Aorta (tissue), 5 donors: ENCODE data around the gene RASSF6. TPM values are rescaled to one million over a fixed set of nuclear protein-coding genes. Genes with fewer than 3 reads are reported as not detected.
"Not testable (repeated sequence)": the region's sequence is repeated elsewhere in the genome, so short reads cannot be mapped to it uniquely, and the experiment has no call there.

ENCODE experiments used
- ATAC-seq: fragments of 200-7000 bp; cut with Tn5 transposase; one replicate; pipeline ENCODE4 v1.9.1; 2022; ENCODE audit warnings: moderate library complexity; ENCODE audit not compliant: low FRiP score
- DNase-seq, 2 donors: peaks; one replicate each; pipeline ENCODE4 v3.0.0-alpha.2; 2020
- H3K27ac ChIP-seq, 2 donors: one replicate each; pipeline ENCODE4 v1.5.1; 2013; ENCODE audit warnings: low read length in 2 of 2, mild to moderate bottlenecking in 2 of 2, moderate library complexity in 2 of 2, control low read depth in 1 of 2, inconsistent platforms in 1 of 2, low read depth in 1 of 2
- H3K27me3 ChIP-seq, 2 donors: one replicate each; pipeline ENCODE4 v1.6.1; 2013; ENCODE audit warnings: control low read depth in 1 of 2, low read length in 1 of 2, mild to moderate bottlenecking in 1 of 2, moderate library complexity in 1 of 2; ENCODE audit not compliant: insufficient read depth in 2 of 2, control insufficient read depth in 1 of 2
- H3K36me3 ChIP-seq, 2 donors: one replicate each; pipeline ENCODE4 v1.6.1; 2013; ENCODE audit warnings: control low read depth in 1 of 2, low read length in 1 of 2, mild to moderate bottlenecking in 1 of 2; ENCODE audit not compliant: insufficient read depth in 2 of 2, control insufficient read depth in 1 of 2
- H3K4me1 ChIP-seq, 2 donors: one replicate each; pipeline ENCODE4 v1.6.1; 2013; ENCODE audit warnings: low read length in 2 of 2, control low read depth in 1 of 2, mild to moderate bottlenecking in 1 of 2, moderate library complexity in 1 of 2; ENCODE audit not compliant: insufficient read depth in 2 of 2, control insufficient read depth in 1 of 2
- H3K4me3 ChIP-seq, 2 donors: one replicate each; pipeline ENCODE4 v1.5.1; 2013; ENCODE audit warnings: low read length in 2 of 2, control low read depth in 1 of 2, mild to moderate bottlenecking in 1 of 2
- H3K9me3 ChIP-seq: one replicate; pipeline ENCODE4 v1.6.1; 2013; ENCODE audit warnings: mild to moderate bottlenecking, low read length; ENCODE audit not compliant: control insufficient read depth
- WGBS, 2 donors: extraction: QIAGEN DNeasy Blood & Tissue Kit; methylation state at CpG; one replicate each; pipeline ENCODE4 v1.1.7; 2013; 5-methylcytosine and 5-hydroxymethylcytosine counted together
- intact Hi-C, 2 donors: fragments of 100-400 bp; cut with DNase I; formaldehyde crosslinking; loops; one replicate each; pipeline versions ENCODE4 v1.14.2 to v1.15.0; 2022
- polyA plus RNA-seq, 2 donors: library from polyadenylated mRNA; stranded (reverse); fragments of 200-250 nt; gene quantifications; one replicate each; pipeline ENCODE4 v1.2.3, GENCODE V29; 2013
- total RNA-seq, 2 donors: library from RNA; stranded (reverse); fragmentation: NEBNext Ultra II Directional; extraction: Animal tissue kit (Norgen Biotek cat#: 25700); gene quantifications; one replicate each; pipeline ENCODE4 v1.2.1, GENCODE V29; 2021
- donor health status: healthy with polysubstance abuse.
- donor health status: Bipolar disorder and iron deficiency.
- donor health status: DM: no; HTN: no; CAD: no.
- donor health status: DM: no; HTN: no; CAD: no.
- donor health status: DM: yes; HTN: yes; CAD: no.

The RASSF6 gene
- total and polyA plus RNA-seq, 4 donors, result 3.0 TPM; not detected in 3

- peaks cover 1% of the 10 kb centered on the region for H3K9me3 ChIP-seq
- H3K4me1 ChIP-seq, result peaks cover 0 to 3% of the 10 kb centered on the region in 2 donors
- no peak overlapping the region for H3K27ac ChIP-seq
- intact Hi-C loops, result no loop called here
- DNase-seq (no peak), ATAC-seq (no peak)
- H3K27me3 ChIP-seq, result peaks cover 0 to 2% of the 10 kb centered on the region in 2 donors
- H3K36me3 ChIP-seq, result no peaks in the 10 kb centered on the region
- H3K4me3 ChIP-seq, result no peak overlapping the region
- 93 to 94% methylated on average over 4 of the region's 4 CpGs for WGBS, 2 donors
These were observed 13.7 kb downstream of the RASSF6 start for GRCh38 chr4:73606465-73606974.

GRCh38 chr4:73603854-73604584 is 16.2 kb downstream of the RASSF6 start:
- no peaks in the 10 kb centered on the region for H3K4me1 ChIP-seq
- no peaks in the 10 kb centered on the region for H3K9me3 ChIP-seq
- DNase-seq, result no peak
- no peak for ATAC-seq
- no peak overlapping the region for H3K27ac ChIP-seq
- no peak overlapping the region for H3K4me3 ChIP-seq
- 77 to 78% methylated on average over 12 of the region's 12 CpGs for WGBS, 2 donors
- H3K36me3 ChIP-seq, result no peaks in the 10 kb centered on the region
- H3K27me3 ChIP-seq, result peaks cover 0 to 2% of the 10 kb centered on the region in 2 donors
- intact Hi-C loops, result no loop called here

- WGBS, 2 donors, result 36 to 41% methylated on average over 3 of the region's 3 CpGs
- Histone ChIP-seq H3K9me3 (no peaks in the 10 kb centered on the region), H3K27ac (no peak overlapping the region), H3K27me3 (peaks cover 0 to 2% of the 10 kb centered on the region in 2 donors), H3K4me1 (no peaks in the 10 kb centered on the region), H3K36me3 (no peaks in the 10 kb centered on the region), H3K4me3 (no peak overlapping the region)
- DNase-seq, result no peak
- intact Hi-C loops, result no loop called here
- no peak for ATAC-seq
These were observed 16.9 kb downstream of the RASSF6 start for GRCh38 chr4:73603271-73603710.

- ATAC-seq (no peak), DNase-seq (no peak)
- H3K4me1 ChIP-seq, result no peaks in the 10 kb centered on the region
- intact Hi-C loops, result no loop called here
- H3K27me3 ChIP-seq, result no peaks in the 10 kb centered on the region
- no peaks in the 10 kb centered on the region for H3K36me3 ChIP-seq
- no peak overlapping the region for H3K4me3 ChIP-seq
- H3K27ac ChIP-seq, result no peak overlapping the region
- no peaks in the 10 kb centered on the region for H3K9me3 ChIP-seq
These were observed 19.3 kb downstream of the RASSF6 start for GRCh38 chr4:73600954-73601353.

GRCh38 chr4:73599182-73599581 is 21.1 kb downstream of the RASSF6 start:
- 53 to 55% methylated on average over 4 of the region's 4 CpGs for WGBS, 2 donors
- intact Hi-C loops, result loop anchor here in 1 of 2 donors (10.0 kb wide), 1 partner anchor 56 kb away; no protein-coding TSS in a partner anchor
- H3K4me3 ChIP-seq, result no peak overlapping the region
- H3K27me3 ChIP-seq, result no peaks in the 10 kb centered on the region
- no peaks in the 10 kb centered on the region for H3K9me3 ChIP-seq
- H3K4me1 ChIP-seq, result no peaks in the 10 kb centered on the region
- no peak overlapping the region for H3K27ac ChIP-seq
- no peak for ATAC-seq
- no peak for DNase-seq
- no peaks in the 10 kb centered on the region for H3K36me3 ChIP-seq

GRCh38 chr4:73597594-73597993 is 22.6 kb downstream of the RASSF6 start:
- Histone ChIP-seq H3K27me3 (no peaks in the 10 kb centered on the region), H3K27ac (no peak overlapping the region), H3K4me1 (no peaks in the 10 kb centered on the region), H3K36me3 (no peaks in the 10 kb centered on the region), H3K4me3 (no peak overlapping the region), H3K9me3 (no peaks in the 10 kb centered on the region)
- intact Hi-C loops, result loop anchor here in 1 of 2 donors (10.0 kb wide), 1 partner anchor 57 kb away; no protein-coding TSS in a partner anchor
- DNase-seq (no peak), ATAC-seq (no peak)

GRCh38 chr4:73597183-73597582 is 23.1 kb downstream of the RASSF6 start:
- H3K4me1 ChIP-seq, ATAC-seq, DNase-seq, H3K9me3 ChIP-seq, H3K27me3 ChIP-seq, H3K36me3 ChIP-seq, H3K27ac ChIP-seq, H3K4me3 ChIP-seq: not testable (repeated sequence)
- intact Hi-C loops, result loop anchor here in 1 of 2 donors (10.0 kb wide), 1 partner anchor 58 kb away; no protein-coding TSS in a partner anchor

- intact Hi-C loops, result loop anchor here in 1 of 2 donors (10.0 kb wide), 1 partner anchor 59 kb away; no protein-coding TSS in a partner anchor
These were observed 24.2 kb downstream of the RASSF6 start for GRCh38 chr4:73596001-73596400.

More at GRCh38 chr4:73596001-73596400, 24.2 kb downstream of the RASSF6 start:
- no peak overlapping the region for H3K27ac ChIP-seq
- WGBS, 2 donors, result 48 to 53% methylated on average over 4 of the region's 4 CpGs
- no peaks in the 10 kb centered on the region for H3K27me3 ChIP-seq
- no peaks in the 10 kb centered on the region for H3K36me3 ChIP-seq
- no peak for ATAC-seq
- H3K4me1 ChIP-seq, result no peaks in the 10 kb centered on the region
- H3K4me3 ChIP-seq, result no peak overlapping the region
- DNase-seq, result no peak
- no peaks in the 10 kb centered on the region for H3K9me3 ChIP-seq
